H1 (cell line): ENCODE results near the gene PLD5.

Experiments used
- BACH1 ChIP-seq: IDR thresholded peaks from 2 replicates; pipeline ENCODE4 v1.6.1; 2012; ENCODE audit warnings: low read length, improper control_type of control experiment
- EZH2 ChIP-seq: fragments of 200-600 bp; sonication (generic); IDR thresholded peaks from 2 replicates; pipeline ENCODE4 v1.7.1; 2012; ENCODE audit warnings: low read depth, mild to moderate bottlenecking, moderate library complexity, low read length, inconsistent platforms; ENCODE audit not compliant: severe bottlenecking
- GABPA ChIP-seq: IDR thresholded peaks from 2 replicates; pipeline ENCODE4 v1.6.1; 2011; ENCODE audit warnings: mild to moderate bottlenecking, low read length, moderate library complexity, borderline replicate concordance; ENCODE audit not compliant: insufficient read depth
- KDM1A ChIP-seq: fragments of 200-600, 300-600 bp; sonication (generic); IDR thresholded peaks from 2 replicates; pipeline ENCODE4 v1.7.1; 2016; ENCODE audit warnings: mild to moderate bottlenecking, low read length, borderline replicate concordance
- MAFK ChIP-seq: IDR thresholded peaks from 2 replicates; pipeline ENCODE4 v1.6.1; 2012; ENCODE audit warnings: low read depth, mild to moderate bottlenecking, improper control_type of control experiment, low read length
- POLR2A ChIP-seq, 2 experiments: IDR thresholded peaks; 1 replicate in 1 of 2; 2 replicates in 1 of 2; pipeline ENCODE4 v1.6.1; 2011; ENCODE audit warnings: low read depth in 2 of 2, low read length in 2 of 2, mild to moderate bottlenecking in 2 of 2; ENCODE audit errors: control extremely low read depth in 1 of 2
- RBBP5 ChIP-seq: IDR thresholded peaks from 2 replicates; pipeline ENCODE4 v1.7.1; 2012; ENCODE audit warnings: low read depth, mild to moderate bottlenecking, inconsistent platforms, low read length, moderate library complexity, borderline replicate concordance
- TAF1 ChIP-seq: IDR thresholded peaks from 2 replicates; pipeline ENCODE4 v1.6.1; 2011; ENCODE audit warnings: mild to moderate bottlenecking, low read depth, low read length
- TEAD4 ChIP-seq: IDR thresholded peaks from 2 replicates; pipeline ENCODE4 v1.6.1; 2012; ENCODE audit warnings: low read depth, low read length, inconsistent platforms, mixed read lengths
- ZNF274 ChIP-seq: IDR thresholded peaks from 2 replicates; pipeline ENCODE4 v1.7.0; 2012; ENCODE audit warnings: low read length, borderline replicate concordance; ENCODE audit errors: extremely low read depth
- TF ChIP-seq, protein P1 (sequence below), 3 experiments: IDR thresholded peaks; 1 replicate in 2 of 3; 2 replicates in 1 of 3; pipeline versions ENCODE4 v1.5.1 to v1.6.1; 2011; ENCODE audit warnings: low read length in 3 of 3, mild to moderate bottlenecking in 3 of 3, inconsistent platforms in 2 of 3, low read depth in 1 of 3, moderate library complexity in 1 of 3; ENCODE audit not compliant: insufficient read depth in 1 of 3; ENCODE audit errors: control extremely low read depth in 1 of 3
- TF ChIP-seq, protein P2 (sequence below): IDR thresholded peaks from 2 replicates; pipeline ENCODE4 v1.6.1; 2011; ENCODE audit warnings: low read depth, mild to moderate bottlenecking, low read length; ENCODE audit not compliant: insufficient read depth
- TF ChIP-seq, protein P3 (sequence below): IDR thresholded peaks from 2 replicates; pipeline ENCODE4 v1.6.1; 2012; ENCODE audit warnings: inconsistent platforms

DNA sequence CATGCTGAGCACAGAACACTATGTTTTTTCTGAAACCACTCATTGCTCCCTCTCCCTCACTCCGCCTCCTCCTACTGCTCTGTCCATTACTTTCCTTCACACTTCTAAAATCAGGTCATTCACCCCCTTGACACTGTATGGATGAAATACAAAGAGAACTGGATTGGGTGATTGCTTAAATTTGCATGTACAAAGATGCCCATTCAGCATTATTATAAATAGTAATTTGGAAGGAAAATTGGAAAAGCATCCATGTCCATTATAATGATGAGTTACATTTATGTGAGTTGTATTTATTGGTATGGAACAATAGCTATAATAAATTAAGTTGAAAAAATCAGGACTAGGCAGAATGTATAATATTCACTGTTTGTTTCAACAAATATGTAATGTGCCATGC, 83.7 kb downstream of the PLD5 start:
- TF ChIP-seq, protein P1, sequence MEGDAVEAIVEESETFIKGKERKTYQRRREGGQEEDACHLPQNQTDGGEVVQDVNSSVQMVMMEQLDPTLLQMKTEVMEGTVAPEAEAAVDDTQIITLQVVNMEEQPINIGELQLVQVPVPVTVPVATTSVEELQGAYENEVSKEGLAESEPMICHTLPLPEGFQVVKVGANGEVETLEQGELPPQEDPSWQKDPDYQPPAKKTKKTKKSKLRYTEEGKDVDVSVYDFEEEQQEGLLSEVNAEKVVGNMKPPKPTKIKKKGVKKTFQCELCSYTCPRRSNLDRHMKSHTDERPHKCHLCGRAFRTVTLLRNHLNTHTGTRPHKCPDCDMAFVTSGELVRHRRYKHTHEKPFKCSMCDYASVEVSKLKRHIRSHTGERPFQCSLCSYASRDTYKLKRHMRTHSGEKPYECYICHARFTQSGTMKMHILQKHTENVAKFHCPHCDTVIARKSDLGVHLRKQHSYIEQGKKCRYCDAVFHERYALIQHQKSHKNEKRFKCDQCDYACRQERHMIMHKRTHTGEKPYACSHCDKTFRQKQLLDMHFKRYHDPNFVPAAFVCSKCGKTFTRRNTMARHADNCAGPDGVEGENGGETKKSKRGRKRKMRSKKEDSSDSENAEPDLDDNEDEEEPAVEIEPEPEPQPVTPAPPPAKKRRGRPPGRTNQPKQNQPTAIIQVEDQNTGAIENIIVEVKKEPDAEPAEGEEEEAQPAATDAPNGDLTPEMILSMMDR (IDR thresholded peaks at IDR 0.05; ENCODE audit: control extremely low read depth in 1 of 3, insufficient read depth in 1 of 3, low read depth in 1 of 3, low read length in 3 of 3) = no peak
- TF ChIP-seq KDM1A = no peak
- no peak for TF ChIP-seq POLR2A (IDR thresholded peaks at IDR 0.05; ENCODE audit: control extremely low read depth in 1 of 2, low read depth in 2 of 2, low read length in 2 of 2)
- no peak for TF ChIP-seq TAF1
- no peak for TF ChIP-seq EZH2
- no peak for TF ChIP-seq BACH1
- TF ChIP-seq RBBP5 = no peak
- no peak for TF ChIP-seq ZNF274
- TF ChIP-seq, protein P2, sequence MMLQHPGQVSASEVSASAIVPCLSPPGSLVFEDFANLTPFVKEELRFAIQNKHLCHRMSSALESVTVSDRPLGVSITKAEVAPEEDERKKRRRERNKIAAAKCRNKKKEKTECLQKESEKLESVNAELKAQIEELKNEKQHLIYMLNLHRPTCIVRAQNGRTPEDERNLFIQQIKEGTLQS = no peak
- TF ChIP-seq, protein P3, sequence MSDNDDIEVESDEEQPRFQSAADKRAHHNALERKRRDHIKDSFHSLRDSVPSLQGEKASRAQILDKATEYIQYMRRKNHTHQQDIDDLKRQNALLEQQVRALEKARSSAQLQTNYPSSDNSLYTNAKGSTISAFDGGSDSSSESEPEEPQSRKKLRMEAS = no peak
- no peak for TF ChIP-seq MAFK
- no peak for TF ChIP-seq TEAD4
- TF ChIP-seq GABPA = no peak
